Measurements from ENCODE around the gene ADRA2C. TPM values are rescaled to one million over a fixed set of nuclear protein-coding genes. Genes with fewer than 3 reads are reported as not detected.
A peak's percentile ranks its signal among the peaks of the same experiment; 100 is the strongest.

Gene ADRA2C
- total RNA-seq, 1 experiment from 2014 or later = 8.6 TPM

DNA sequence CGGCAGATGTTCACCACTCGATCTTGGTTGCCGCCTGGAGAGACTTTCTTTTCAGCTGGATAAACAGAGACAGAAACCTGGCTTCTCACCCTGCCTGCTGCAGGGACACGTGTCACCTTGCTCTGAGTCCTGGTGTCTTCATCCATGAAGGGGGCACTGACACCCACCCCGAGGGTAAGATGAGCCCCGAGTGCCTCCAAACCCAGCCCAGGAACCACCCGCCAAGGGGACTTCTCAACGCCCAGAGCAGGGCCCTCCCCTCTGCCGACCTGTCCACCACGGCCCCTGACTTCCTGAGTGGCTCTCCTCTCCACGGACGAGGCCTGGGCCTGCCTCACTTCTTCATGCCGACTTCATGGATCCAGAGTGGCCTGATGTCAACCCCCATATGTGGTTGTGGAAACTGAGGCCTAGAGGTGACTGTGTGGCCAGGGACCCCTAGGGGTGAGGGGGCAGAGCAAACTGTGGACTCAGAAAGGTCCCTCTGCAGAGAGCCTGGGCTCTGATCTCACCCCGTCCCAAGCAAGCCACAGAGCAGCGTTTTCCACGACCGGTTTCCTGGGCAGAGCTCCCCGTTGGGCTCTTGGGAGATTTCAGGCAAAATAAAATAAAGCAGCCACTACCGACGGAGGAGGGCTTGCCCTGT lies 5.1 kb downstream of the ADRA2C start:
- H3K4me1 ChIP-seq (ENCODE audit: insufficient read depth, low read length) = no peaks in the 10 kb centered on the region; the same call in 1 of the 2 replicates
- H2BK20ac ChIP-seq (ENCODE audit: low read depth, low read length, poor library complexity, severe bottlenecking) = no peak overlapping the region
- H3K18ac ChIP-seq (ENCODE audit: insufficient read length, low read depth, low read length) = no peak overlapping the region
- no peak overlapping the region for H2BK120ac ChIP-seq (ENCODE audit: low read depth, low read length, poor library complexity, severe bottlenecking)
- H2AK5ac ChIP-seq (ENCODE audit: insufficient read length, low read length) = no peak overlapping the region
- H3K4me2 ChIP-seq (ENCODE audit: insufficient read depth, insufficient read length, low read length) = no peak overlapping the region
- no peak overlapping the region for H2BK12ac ChIP-seq (ENCODE audit: insufficient read length, low read depth, low read length)
- H3K23me2 ChIP-seq (ENCODE audit: insufficient read length, low read depth, low read length, poor library complexity, severe bottlenecking) = no peaks in the 10 kb centered on the region
- H3K4me1 Mint-ChIP-seq = peaks cover 9 to 34% of the 10 kb centered on the region in 2 experiments
- no peak overlapping the region for H3K56ac ChIP-seq (ENCODE audit: insufficient read length, low read depth, low read length)
- H4K91ac ChIP-seq (ENCODE audit: insufficient read length, low read depth, low read length) = no peak overlapping the region
- H2BK15ac ChIP-seq (ENCODE audit: low read depth, low read length) = no peak overlapping the region
- H3K9me3 ChIP-seq (ENCODE audit: control insufficient read depth, low read depth, low read length) = no peaks in the 10 kb centered on the region
- H4K20me1 ChIP-seq (ENCODE audit: control insufficient read depth, insufficient read depth, insufficient read length) = peaks cover 2% of the 10 kb centered on the region
- H3T11ph ChIP-seq (ENCODE audit: low read length) = no peak overlapping the region
- H3K4ac ChIP-seq (ENCODE audit: low read depth, low read length) = no peak overlapping the region
- H2BK5ac ChIP-seq (ENCODE audit: insufficient read length, low read length) = no peak overlapping the region
- H3K27ac ChIP-seq (ENCODE audit: insufficient read length, low read depth, low read length) = no peak overlapping the region
- H3K27me3 Mint-ChIP-seq (ENCODE audit: low read depth) = peaks cover 22% of the 10 kb centered on the region
- no peak overlapping the region for H3K9ac ChIP-seq (ENCODE audit: extremely low read depth, insufficient read length, low read length)
- no CpG with 5 or more reads among the region's 20 CpGs for WGBS (ENCODE audit: extremely low coverage, insufficient read length, low lambda C conversion rate)
- peak overlapping the region; percentile 40; the same call in 1 of the 2 replicates for H3K14ac ChIP-seq (ENCODE audit: insufficient read depth, low read length)
- TF ChIP-seq, protein P1, sequence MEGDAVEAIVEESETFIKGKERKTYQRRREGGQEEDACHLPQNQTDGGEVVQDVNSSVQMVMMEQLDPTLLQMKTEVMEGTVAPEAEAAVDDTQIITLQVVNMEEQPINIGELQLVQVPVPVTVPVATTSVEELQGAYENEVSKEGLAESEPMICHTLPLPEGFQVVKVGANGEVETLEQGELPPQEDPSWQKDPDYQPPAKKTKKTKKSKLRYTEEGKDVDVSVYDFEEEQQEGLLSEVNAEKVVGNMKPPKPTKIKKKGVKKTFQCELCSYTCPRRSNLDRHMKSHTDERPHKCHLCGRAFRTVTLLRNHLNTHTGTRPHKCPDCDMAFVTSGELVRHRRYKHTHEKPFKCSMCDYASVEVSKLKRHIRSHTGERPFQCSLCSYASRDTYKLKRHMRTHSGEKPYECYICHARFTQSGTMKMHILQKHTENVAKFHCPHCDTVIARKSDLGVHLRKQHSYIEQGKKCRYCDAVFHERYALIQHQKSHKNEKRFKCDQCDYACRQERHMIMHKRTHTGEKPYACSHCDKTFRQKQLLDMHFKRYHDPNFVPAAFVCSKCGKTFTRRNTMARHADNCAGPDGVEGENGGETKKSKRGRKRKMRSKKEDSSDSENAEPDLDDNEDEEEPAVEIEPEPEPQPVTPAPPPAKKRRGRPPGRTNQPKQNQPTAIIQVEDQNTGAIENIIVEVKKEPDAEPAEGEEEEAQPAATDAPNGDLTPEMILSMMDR (conservative IDR thresholded peaks at IDR 0.05) = no peak
- DNase-seq = no peak
- H4K8ac ChIP-seq (replicated peaks; ENCODE audit: insufficient read length, low read depth, low read length) = no peak overlapping the region
- no peak overlapping the region for H3K4me3 Mint-ChIP-seq
- H4K5ac ChIP-seq (ENCODE audit: insufficient read length, low read depth, low read length) = no peak overlapping the region
- no peaks in the 10 kb centered on the region for H3K79me2 ChIP-seq (ENCODE audit: insufficient read depth, low read length)
- no peak overlapping the region for H3K27ac Mint-ChIP-seq
- no peak overlapping the region for H3K23ac ChIP-seq (ENCODE audit: insufficient read length, low read depth, low read length)
- H2AFZ ChIP-seq (ENCODE audit: low read length) = no peak overlapping the region
- H3K79me1 ChIP-seq (ENCODE audit: insufficient read depth, low read depth, low read length, poor library complexity, severe bottlenecking) = no peaks in the 10 kb centered on the region
- H3K36me3 Mint-ChIP-seq (ENCODE audit: insufficient read depth in 1 of 3, low read depth in 3 of 3) = peaks cover 0 to 2% (median 0%) of the 10 kb centered on the region in 3 experiments; a peak in 2 of 7 replicates
- peaks cover 0 to 1% of the 10 kb centered on the region in 2 experiments; a peak in 1 of 5 replicates for H3K9me3 Mint-ChIP-seq
- H3K27me3 ChIP-seq (ENCODE audit: insufficient read depth, low read length) = no peaks in the 10 kb centered on the region; the same call in 1 of the 2 replicates

Data from H9 (cell line).